DLD1 (cell line): ENCODE results near the gene BCS1L.

Experiments
- in situ Hi-C: cut with HindIII; loops from 2 replicates; pipeline ENCODE4 v1.10.0; 2017; ENCODE audit warnings: low sequenced_read_pairs

BCS1L gene, protein sequence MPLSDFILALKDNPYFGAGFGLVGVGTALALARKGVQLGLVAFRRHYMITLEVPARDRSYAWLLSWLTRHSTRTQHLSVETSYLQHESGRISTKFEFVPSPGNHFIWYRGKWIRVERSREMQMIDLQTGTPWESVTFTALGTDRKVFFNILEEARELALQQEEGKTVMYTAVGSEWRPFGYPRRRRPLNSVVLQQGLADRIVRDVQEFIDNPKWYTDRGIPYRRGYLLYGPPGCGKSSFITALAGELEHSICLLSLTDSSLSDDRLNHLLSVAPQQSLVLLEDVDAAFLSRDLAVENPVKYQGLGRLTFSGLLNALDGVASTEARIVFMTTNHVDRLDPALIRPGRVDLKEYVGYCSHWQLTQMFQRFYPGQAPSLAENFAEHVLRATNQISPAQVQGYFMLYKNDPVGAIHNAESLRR

DNA sequence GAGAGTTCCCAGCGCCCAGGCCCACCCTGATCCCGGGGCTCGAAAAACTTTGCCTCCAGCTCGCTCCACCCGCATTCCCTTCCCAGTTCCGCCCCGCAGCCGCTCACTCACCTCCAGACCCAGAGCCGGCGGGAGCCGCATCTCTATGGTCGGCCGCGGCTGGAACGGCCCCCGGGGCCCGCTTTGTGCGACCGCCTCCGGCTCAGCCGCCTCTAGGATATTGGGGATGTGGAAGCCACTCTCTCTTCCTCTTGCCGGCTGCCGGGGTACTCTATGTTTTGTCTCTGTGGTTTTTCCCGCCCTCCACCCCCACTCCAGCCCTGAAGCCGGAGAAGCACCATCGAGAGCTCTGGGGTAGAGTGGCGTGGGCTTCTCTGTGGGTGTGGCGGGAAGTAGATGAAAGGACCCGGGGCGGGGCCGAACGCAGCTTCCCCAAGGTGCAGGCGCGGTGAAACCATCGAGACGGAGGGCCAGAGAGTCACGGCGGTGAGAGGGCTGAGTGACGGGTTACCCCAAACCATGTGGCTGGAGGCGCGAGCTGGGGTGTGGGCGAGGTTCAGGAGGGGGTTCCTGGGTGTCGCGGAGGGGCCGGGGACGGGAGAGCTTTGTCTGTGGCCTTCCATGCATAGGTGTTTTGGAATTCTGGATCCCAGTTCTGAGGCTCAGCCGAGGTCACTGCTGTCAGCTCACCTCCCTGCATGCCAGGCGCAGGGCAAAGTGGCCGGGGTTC is at the start of gene BCS1L, which contains the start of gene ZNF142:
BCS1L (plus strand) TSS at position 426 of the 730 bp plus-strand sequence. CDS start 1,305 bp downstream, outside the sequence.
ZNF142 (minus strand) TSS at position 366 of the 730 bp plus-strand sequence. CDS start 3,194 bp downstream, outside the sequence.
- in situ Hi-C loops = loop anchor here (5.0 kb wide), 1 partner anchor 33 kb away; no protein-coding TSS in a partner anchor

DNA sequence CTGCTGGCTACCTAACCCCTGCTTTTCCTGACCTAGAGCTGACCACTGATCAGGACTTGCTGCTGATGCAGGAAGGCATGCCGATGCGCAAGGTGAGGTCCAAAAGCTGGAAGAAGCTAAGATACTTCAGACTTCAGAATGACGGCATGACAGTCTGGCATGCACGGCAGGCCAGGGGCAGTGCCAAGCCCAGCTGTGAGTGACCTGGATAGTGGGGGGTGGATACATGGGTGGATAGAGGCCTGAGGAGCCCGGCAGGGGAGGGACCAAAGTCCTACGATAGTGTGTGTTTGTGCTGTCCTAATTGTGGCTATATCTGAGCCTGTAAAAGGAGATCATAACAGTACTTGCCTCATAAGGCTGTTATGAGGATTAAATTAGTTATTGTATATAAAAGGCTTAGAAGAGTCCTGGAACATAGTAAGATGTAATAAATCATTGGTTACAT is 43.6 kb upstream of the BCS1L start:
- in situ Hi-C loops = no loop called here

GRCh38 chr2:218618102-218618860 is 41.2 kb upstream of the BCS1L start:
- in situ Hi-C loops = no loop called here

- in situ Hi-C loops = no loop called here
These were observed 38.5 kb upstream of the BCS1L start for GRCh38 chr2:218621007-218621406.

DNA sequence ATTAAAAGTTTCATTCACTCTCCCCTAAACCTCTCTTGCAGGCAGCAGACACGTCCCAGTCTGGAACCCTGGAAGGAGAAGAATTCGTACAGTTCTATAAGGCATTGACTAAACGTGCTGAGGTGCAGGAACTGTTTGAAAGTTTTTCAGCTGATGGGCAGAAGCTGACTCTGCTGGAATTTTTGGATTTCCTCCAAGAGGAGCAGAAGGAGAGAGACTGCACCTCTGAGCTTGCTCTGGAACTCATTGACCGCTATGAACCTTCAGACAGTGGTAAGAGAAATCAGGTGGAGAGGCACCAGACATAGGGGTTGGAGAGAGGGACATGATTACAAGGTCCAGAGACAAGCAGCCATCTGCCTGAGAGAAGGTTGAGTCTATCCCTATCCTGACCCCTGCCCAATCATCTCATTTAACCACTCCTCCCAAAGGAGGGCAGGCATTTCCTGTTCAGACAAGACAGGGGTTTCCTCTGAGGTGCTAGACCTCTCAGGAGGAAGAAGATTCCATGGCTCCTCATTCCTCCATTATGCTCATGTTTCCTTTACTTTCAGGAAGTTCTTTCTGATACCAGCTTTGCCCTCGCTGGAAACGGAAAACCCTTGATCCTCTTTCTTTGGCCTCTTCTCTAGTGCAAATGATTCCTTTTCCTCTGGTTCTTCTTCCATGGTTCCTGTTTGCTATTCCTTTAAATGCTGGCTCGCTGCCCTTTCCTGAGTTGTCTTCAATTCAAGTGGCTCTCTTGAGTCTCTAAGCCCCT is 36.7 kb upstream of the BCS1L start:
- in situ Hi-C loops = no loop called here

DNA sequence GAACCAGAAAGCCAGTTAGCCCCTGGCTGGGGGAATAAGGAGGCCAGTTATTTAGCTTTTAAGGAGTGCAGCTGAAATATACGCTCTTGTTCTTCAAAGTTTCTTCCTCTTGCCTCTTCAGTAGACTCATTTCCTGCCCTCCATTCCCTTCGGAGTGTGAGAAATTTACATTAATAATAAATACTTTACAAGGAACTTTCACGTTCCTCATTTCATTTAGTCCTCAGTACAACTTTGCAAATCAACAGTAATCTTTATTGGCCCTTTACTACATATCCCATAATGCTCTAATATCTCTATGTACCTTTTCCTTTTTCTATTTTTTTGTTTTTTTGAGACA is 36.1 kb upstream of the BCS1L start:
- in situ Hi-C loops = no loop called here

GRCh38 chr2:218626369-218626768 is 33.1 kb upstream of the BCS1L start:
- in situ Hi-C loops = no loop called here

DNA sequence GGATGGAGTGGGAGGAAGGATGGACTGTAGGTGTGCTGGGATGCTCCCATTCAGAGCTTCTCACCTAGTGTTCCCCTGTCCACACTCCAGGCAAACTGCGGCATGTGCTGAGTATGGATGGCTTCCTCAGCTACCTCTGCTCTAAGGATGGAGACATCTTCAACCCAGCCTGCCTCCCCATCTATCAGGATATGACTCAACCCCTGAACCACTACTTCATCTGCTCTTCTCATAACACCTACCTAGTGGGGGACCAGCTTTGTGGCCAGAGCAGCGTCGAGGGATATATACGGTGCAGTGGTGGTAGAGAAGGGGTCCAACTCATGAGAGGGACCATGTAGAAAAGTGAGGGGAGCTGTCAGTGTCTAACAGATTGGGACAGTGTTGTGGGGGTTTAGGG is 31.5 kb upstream of the BCS1L start:
- in situ Hi-C loops = no loop called here

GRCh38 chr2:218631837-218632236 is 27.6 kb upstream of the BCS1L start:
- in situ Hi-C loops = no loop called here

DNA sequence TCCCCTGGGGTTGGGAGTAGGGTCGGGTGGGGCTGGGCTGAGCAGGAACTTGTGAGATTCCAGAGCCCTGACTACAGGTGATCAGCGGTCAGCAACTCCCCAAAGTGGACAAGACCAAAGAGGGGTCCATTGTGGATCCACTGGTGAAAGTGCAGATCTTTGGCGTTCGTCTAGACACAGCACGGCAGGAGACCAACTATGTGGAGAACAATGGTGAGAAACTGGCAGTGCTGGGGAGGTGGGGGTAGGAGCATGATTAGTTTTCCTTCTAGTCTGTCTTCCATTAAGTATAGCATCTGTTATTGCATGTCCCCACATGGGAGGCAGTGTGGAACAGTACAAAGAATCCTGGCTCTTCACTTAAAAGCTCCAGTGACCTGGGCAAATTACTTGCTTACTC is 23.8 kb upstream of the BCS1L start:
- in situ Hi-C loops = no loop called here

- in situ Hi-C loops = no loop called here
These were observed 21.1 kb upstream of the BCS1L start for GRCh38 chr2:218638372-218638771.

DNA sequence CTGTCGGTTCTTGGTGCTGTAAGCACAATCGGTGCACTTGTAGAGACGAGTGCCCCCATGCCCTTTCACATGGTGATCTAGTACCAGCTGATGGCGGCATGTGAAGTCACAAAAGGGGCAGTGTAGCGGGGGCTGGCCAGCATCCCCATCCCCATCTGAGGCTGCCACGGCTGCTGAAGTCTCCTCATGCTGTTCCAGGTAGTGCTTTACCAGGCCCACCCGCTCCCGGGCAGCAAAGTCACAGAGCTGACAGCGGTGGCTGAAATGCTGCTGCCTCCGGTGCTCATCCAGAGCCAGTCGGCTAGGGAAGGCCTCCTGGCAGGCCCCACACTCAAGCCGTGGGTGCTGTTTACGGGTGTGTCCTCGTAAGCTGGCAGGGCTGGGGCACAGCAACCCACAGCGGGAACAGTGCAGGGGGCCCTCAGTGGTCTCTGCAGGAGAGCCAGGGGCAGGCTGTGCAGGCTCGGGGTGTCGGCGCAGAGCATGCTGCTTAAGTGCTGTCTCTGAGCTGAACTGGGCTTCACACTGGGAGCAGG is 17.3 kb upstream of the BCS1L start:
- in situ Hi-C loops = no loop called here

DNA sequence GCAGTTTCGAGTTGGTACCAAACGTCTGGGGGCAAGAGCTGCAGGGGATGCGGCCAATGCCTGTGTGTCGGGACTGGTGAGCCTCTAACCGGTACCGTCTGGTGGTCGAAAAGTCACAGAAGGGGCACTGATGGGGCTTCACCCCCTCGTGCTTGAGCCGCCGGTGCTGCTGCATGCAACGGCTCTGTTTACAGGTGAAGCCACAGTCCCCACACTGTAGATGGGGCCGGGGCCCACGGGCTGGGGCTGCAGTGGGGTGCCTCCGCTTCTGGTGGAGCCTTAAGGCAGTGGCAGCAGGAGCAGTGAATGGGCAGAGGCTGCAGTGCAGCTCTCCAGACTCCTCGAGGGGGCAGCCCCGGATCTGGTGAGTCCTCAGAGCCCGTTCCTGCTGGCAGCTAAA is 16.7 kb upstream of the BCS1L start:
- in situ Hi-C loops = no loop called here

GRCh38 chr2:218643751-218644310 is 15.7 kb upstream of the BCS1L start:
- in situ Hi-C loops = no loop called here

DNA sequence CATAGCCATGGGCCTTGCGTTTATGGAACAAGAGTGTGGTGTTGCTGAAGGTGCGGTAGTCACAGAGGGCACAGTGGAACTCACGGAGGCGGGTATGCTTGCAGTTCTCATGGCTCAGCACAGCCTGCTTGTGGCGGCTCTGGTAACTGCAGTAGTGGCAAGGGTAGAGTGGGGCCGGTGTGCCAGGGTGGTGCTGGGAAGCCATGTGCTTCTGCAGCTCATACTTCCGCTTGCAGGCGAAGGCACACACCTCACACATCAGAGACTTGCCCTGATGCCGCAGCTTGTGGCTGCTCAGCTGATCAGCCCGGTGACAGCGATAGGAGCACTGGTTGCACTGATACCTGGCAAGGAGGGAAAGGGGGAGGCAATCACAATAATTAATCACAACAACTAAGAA is 14.8 kb upstream of the BCS1L start:
- in situ Hi-C loops = no loop called here

DNA sequence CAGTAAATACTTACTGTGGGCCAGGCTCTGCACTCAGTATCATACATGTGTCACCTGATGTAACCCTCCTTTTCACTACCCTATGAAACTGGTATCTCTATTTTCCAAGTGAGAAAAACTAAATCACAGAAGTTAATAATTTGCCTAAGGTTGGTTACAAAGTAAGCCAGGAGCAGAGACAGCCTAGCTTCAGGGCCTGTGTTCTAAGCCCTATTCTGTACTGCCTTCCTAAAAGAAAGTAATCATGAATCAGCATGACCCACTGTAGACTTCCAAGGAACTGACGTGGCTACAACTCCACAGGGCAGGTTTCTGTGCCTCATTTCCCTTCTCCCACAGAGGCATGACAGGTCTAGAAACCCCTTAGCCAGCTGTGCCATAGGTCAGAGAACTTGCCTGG is 14.4 kb upstream of the BCS1L start:
- in situ Hi-C loops = no loop called here

DNA sequence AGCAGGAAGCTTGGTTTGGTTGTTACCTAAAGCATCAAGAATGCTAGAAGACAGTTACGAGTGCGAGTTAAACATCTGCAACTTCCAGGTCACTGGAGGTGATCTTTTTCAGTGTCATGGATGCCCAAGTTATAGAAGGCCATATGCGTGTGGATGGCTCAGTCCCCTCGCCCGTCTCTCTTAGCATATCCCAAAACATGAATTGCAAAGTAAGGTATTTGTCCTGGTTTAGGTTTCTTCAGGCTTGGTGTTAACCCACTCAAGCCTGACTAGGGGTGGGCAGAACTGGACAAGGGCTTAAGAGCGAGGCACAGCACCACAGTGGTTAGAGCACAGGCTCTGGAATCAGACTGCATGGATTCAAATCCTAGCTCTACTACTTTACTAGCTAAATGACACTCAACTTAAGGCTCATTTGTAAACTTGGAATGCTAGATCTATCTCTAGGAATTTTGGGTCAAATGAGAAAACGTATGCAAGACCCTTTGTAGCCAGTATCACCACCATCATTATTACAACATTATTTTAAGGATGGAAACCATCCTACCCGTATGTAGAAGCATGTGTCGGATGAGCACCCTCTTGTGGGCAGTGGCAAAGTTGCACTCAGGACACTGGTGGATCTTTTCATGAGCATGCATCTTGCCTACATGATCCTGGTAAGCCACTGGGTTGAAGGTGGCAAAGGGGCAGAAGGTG is 11.2 kb upstream of the BCS1L start:
- in situ Hi-C loops = no loop called here

DNA sequence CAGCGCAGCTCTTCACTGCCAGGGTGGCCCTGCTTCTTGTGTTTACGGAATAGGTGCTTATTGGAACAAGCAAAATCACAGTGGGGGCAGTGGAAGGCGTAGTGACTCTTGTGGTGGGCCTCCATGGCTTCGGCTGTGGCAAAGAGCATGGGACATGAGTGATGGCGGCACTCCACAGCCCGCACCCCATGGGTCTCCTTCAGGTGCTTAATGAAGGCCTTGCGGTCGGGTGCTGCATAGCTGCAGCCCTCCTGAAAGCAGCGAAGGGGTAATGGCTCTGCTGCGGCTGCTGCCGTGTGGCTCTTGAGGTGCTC is 10.7 kb upstream of the BCS1L start:
- in situ Hi-C loops = no loop called here

GRCh38 chr2:218655751-218656150 is 3.7 kb upstream of the BCS1L start:
- in situ Hi-C loops = loop anchor here (5.0 kb wide), 1 partner anchor 37 kb away; no protein-coding TSS in a partner anchor
